Endodermal cell (in vitro differentiated cells): ENCODE measurements around the gene PRR16. TPM values are rescaled to one million over a fixed set of nuclear protein-coding genes. Genes with fewer than 3 reads are reported as not detected.

ENCODE experiments used
- DNase-seq: peaks from one replicate; pipeline ENCODE4 v3.0.0-alpha.2; 2017
- H3K27ac ChIP-seq: 2 replicates; pipeline ENCODE4 v1.5.1; 2013; ENCODE audit warnings: mild to moderate bottlenecking, low read depth, low read length, moderate library complexity
- H3K27me3 ChIP-seq: 2 replicates; pipeline ENCODE4 v1.6.1; 2013; ENCODE audit warnings: mild to moderate bottlenecking, low read length, moderate library complexity; ENCODE audit not compliant: insufficient read depth, control insufficient read depth, poor library complexity, severe bottlenecking
- H3K36me3 ChIP-seq: 2 replicates; pipeline ENCODE4 v1.7.0; 2013; ENCODE audit warnings: mild to moderate bottlenecking, low read length, moderate library complexity; ENCODE audit not compliant: control insufficient read depth, insufficient read depth
- H3K4me1 ChIP-seq: one replicate; pipeline ENCODE4 v1.7.0; 2013; ENCODE audit warnings: low read length; ENCODE audit not compliant: control insufficient read depth, insufficient read depth
- H3K4me3 ChIP-seq: 2 replicates; pipeline ENCODE4 v1.5.1; 2013; ENCODE audit warnings: mild to moderate bottlenecking, low read length, moderate library complexity
- H3K9ac ChIP-seq: 2 replicates; pipeline ENCODE4 v1.6.1; 2013; ENCODE audit warnings: mild to moderate bottlenecking, low read length, moderate library complexity; ENCODE audit not compliant: poor library complexity, severe bottlenecking; ENCODE audit errors: extremely low read depth
- H3K9me3 ChIP-seq: 2 replicates; pipeline ENCODE4 v1.6.1; 2013; ENCODE audit warnings: mild to moderate bottlenecking, low read length, moderate library complexity; ENCODE audit not compliant: control insufficient read depth
- H3K27ac Mint-ChIP-seq: 2 replicates; pipeline ENCODE4 v1.8.0; 2020; ENCODE audit warnings: mixed read lengths
- H3K27me3 Mint-ChIP-seq: 2 replicates; pipeline ENCODE4 v1.8.0; 2021; ENCODE audit warnings: mild to moderate bottlenecking, mixed read lengths; ENCODE audit not compliant: insufficient read depth
- H3K36me3 Mint-ChIP-seq: 2 replicates; pipeline ENCODE4 v1.8.0; 2020; ENCODE audit warnings: low read depth, mixed read lengths
- H3K4me1 Mint-ChIP-seq: 2 replicates; pipeline ENCODE4 v1.8.0; 2020; ENCODE audit warnings: mixed read lengths
- H3K4me3 Mint-ChIP-seq: 2 replicates; pipeline ENCODE4 v1.8.0; 2020; ENCODE audit warnings: mild to moderate bottlenecking, moderate library complexity, mixed read lengths
- H3K9me3 Mint-ChIP-seq: 2 replicates; pipeline ENCODE4 v1.8.0; 2020; ENCODE audit warnings: mild to moderate bottlenecking, mixed read lengths
- CTCF ChIP-seq: fragments of 200-600 bp; sonication (generic); conservative IDR thresholded peaks from 2 replicates; pipeline ENCODE4 v1.5.0; 2021; ENCODE audit warnings: antibody characterized with exemption, mild to moderate bottlenecking
- WGBS, 2 experiments: methylation state at CpG; one replicate each; pipeline versions ENCODE4 v1.1.5 to v1.1.7; 2013; ENCODE audit warnings: missing lambda C conversion rate in 2 of 2, mixed read lengths in 1 of 2; ENCODE audit not compliant: insufficient coverage in 1 of 2, insufficient read length in 1 of 2; 5-methylcytosine and 5-hydroxymethylcytosine counted together
- total RNA-seq, 2 donors: library from RNA; stranded (reverse); fragmentation: NEBNext Ultra II Directional in 1 of 2; extraction: Animal tissue kit (Norgen Biotek cat#: 25700) in 1 of 2; gene quantifications; 2 replicates in 1 of 2; 3 replicates in 1 of 2; pipeline ENCODE4 v1.2.1, GENCODE V29; 2021

PRR16 gene
- total RNA-seq, 2 donors from 2014 or later, result 0.53 to 0.64 TPM

DNA sequence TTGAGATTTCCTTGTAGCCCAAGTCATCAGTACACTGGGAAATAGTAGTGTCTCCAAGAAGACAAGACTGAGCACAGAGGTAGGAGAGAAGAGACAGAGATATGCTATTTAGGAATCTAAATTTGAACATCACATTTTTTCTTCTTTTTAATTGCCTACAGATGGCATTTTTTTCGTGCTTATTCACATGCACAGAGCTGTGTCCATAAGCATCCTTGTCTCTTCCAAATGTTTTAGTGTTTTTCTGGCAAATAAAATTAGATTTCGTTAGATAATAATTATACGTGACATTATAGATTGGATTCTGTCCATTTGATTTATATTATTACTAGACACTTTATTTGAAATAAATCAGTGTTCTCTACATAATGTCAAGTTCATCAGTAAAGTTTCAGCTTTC is 80.9 kb downstream of the PRR16 start:
- H3K9ac ChIP-seq, result no peak overlapping the region
- Mint-ChIP-seq H3K9me3 (no peaks in the 10 kb centered on the region), H3K4me1 (no peaks in the 10 kb centered on the region), H3K27ac (no peak overlapping the region), H3K27me3 (no peaks in the 10 kb centered on the region), H3K4me3 (no peak overlapping the region), H3K36me3 (no peaks in the 10 kb centered on the region)
- no peak overlapping the region for H3K4me3 ChIP-seq
- WGBS, 2 experiments, result 72 to 100% methylated on average over 1 to 2 of the region's 3 CpGs
- H3K36me3 ChIP-seq, result no peaks in the 10 kb centered on the region
- H3K27me3 ChIP-seq, result no peaks in the 10 kb centered on the region
- H3K27ac ChIP-seq, result no peak overlapping the region
- DNase-seq, result no peak
- no peaks in the 10 kb centered on the region for H3K9me3 ChIP-seq
- no peaks in the 10 kb centered on the region for H3K4me1 ChIP-seq
- TF ChIP-seq CTCF, result no peak

GRCh38 chr5:120545951-120546350 is 81.9 kb downstream of the PRR16 start:
- Histone ChIP-seq H3K4me3 (no peak overlapping the region), H3K27ac (no peak overlapping the region), H3K27me3 (no peaks in the 10 kb centered on the region), H3K9ac (no peak overlapping the region), H3K4me1 (no peaks in the 10 kb centered on the region), H3K9me3 (no peaks in the 10 kb centered on the region), H3K36me3 (no peaks in the 10 kb centered on the region)
- Mint-ChIP-seq H3K9me3 (no peaks in the 10 kb centered on the region), H3K36me3 (no peaks in the 10 kb centered on the region), H3K4me3 (no peak overlapping the region), H3K27ac (no peak overlapping the region), H3K27me3 (no peaks in the 10 kb centered on the region), H3K4me1 (no peaks in the 10 kb centered on the region)
- DNase-seq, result no peak
- no peak for TF ChIP-seq CTCF
- WGBS, 2 experiments, result 93% methylated on average over 3 of the region's 3 CpGs; no CpG with 5 or more reads in 1 of the 2 experiments

DNA sequence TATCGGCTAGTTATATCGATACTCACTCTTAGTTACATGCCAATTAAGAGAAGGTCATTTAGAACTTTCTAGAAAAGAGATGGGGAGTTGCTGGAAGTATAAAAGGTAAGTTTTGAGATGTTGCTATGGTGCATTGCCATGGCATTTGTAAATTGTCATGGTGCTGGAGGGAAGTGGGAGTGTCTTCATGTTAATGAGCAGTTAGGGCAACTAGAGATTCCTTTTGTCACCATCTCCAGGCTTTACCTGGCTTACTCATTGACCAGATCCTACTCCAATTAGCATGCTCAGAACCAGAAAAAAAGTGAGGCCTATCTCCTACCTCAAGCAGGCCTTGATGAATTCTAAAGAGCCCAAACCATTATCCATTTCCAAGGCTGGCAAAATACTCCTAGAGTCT is 82.8 kb downstream of the PRR16 start:
- DNase-seq, result no peak
- Histone ChIP-seq H3K4me1 (no peaks in the 10 kb centered on the region), H3K27me3 (no peaks in the 10 kb centered on the region), H3K36me3 (no peaks in the 10 kb centered on the region), H3K27ac (no peak overlapping the region), H3K4me3 (no peak overlapping the region), H3K9me3 (no peaks in the 10 kb centered on the region), H3K9ac (no peak overlapping the region)
- no peaks in the 10 kb centered on the region for H3K9me3 Mint-ChIP-seq
- H3K27ac Mint-ChIP-seq, result no peak overlapping the region
- no peak for TF ChIP-seq CTCF
- no peaks in the 10 kb centered on the region for H3K27me3 Mint-ChIP-seq
- H3K36me3 Mint-ChIP-seq, result no peaks in the 10 kb centered on the region
- no peak overlapping the region for H3K4me3 Mint-ChIP-seq
- H3K4me1 Mint-ChIP-seq, result no peaks in the 10 kb centered on the region
- 95 to 100% methylated on average over 2 of the region's 2 CpGs for WGBS, 2 experiments
